HepG2 (cell line): ENCODE measurements around the gene ARHGAP30. TPM values are rescaled to one million over a fixed set of nuclear protein-coding genes. Genes with fewer than 3 reads are reported as not detected.

ENCODE experiments used
- ATAC-seq: fragments of 200-7000 bp; cut with Tn5 transposase; 3 replicates; pipeline ENCODE4 v1.9.1; 2020; ENCODE audit warnings: mild to moderate bottlenecking, moderate library complexity
- BruUV-seq: library from RNA; stranded (reverse); fragments of 400-500 nt; replicated peaks from 2 replicates; lab custom pipeline; 2021; lab: Mats Ljungman, UMichigan
- CTCF ChIA-PET: fragments of 300-600 bp; formaldehyde crosslinking; extraction: SDS; loops from one replicate; lab custom pipeline; 2021; ENCODE audit warnings: low total read pairs, inconsistent platforms, low intra/inter-chr PET ratio; lab: Yijun Ruan, JAX
- POLR2A ChIA-PET: fragments of 350-600 bp; sonication (Branson Sonifier 250); formaldehyde crosslinking; loops from one replicate; lab custom pipeline; 2020; ENCODE audit warnings: antibody characterized with exemption, inconsistent platforms; lab: Yijun Ruan, JAX
- DNase-seq: peaks from one replicate; pipeline ENCODE4 v3.0.0-alpha.2; 2015; ENCODE audit warnings: low spot score
- FAIRE-seq: peaks from 3 replicates; lab custom pipeline; 2011; peaks lifted over from hg19 to GRCh38; lab: Jason Lieb, UNC
- H2AFZ ChIP-seq: one replicate; pipeline ENCODE4 v1.6.1; 2011; ENCODE audit warnings: low read length, inconsistent platforms
- H3K27ac ChIP-seq: fragments of 300-600 bp; 3 replicates; pipeline ENCODE4 v1.8.0; 2011; ENCODE audit warnings: mixed run types, mild to moderate bottlenecking, mixed read lengths, low read length, inconsistent platforms; ENCODE audit not compliant: insufficient read depth; ENCODE audit errors: extremely low read length
- H3K27me3 ChIP-seq, 2 experiments: fragments of 200-600 bp in 1 of 2; 2 replicates in 1 of 2; 3 replicates in 1 of 2; pipeline versions ENCODE4 v1.6.0 to v1.8.0; 2011; ENCODE audit warnings: low read length in 2 of 2, mild to moderate bottlenecking in 2 of 2, moderate library complexity in 2 of 2, inconsistent platforms in 1 of 2; ENCODE audit not compliant: insufficient read depth in 2 of 2, control insufficient read depth in 1 of 2
- H3K36me3 ChIP-seq, 2 experiments: fragments of 200-600 bp in 1 of 2; replicated peaks in 1 of 2; 2 replicates in 1 of 2; 3 replicates in 1 of 2; pipeline versions ENCODE4 v1.5.1 to v1.8.0; 2011; ENCODE audit warnings: low read length in 2 of 2, inconsistent platforms in 1 of 2; ENCODE audit not compliant: insufficient read depth in 2 of 2, control insufficient read depth in 1 of 2
- H3K4me1 ChIP-seq: 2 replicates; pipeline ENCODE4 v1.5.1; 2012; ENCODE audit warnings: low read length, inconsistent platforms; ENCODE audit not compliant: insufficient read depth
- H3K4me2 ChIP-seq: 2 replicates; pipeline ENCODE4 v1.6.0; 2011; ENCODE audit warnings: low read depth, low read length, inconsistent platforms
- H3K4me3 ChIP-seq, 3 experiments: fragments of 200-600 bp in 1 of 3; sonication (generic), shearing (Covaris generic) in 1 of 3; replicated peaks in 1 of 3; 2 replicates each; pipeline ENCODE4 v1.5.1; 2011 to 2016; ENCODE audit warnings: low read length in 3 of 3, inconsistent platforms in 2 of 3, low read depth in 2 of 3, mild to moderate bottlenecking in 2 of 3, control low read depth in 1 of 3, mixed read lengths in 1 of 3; ENCODE audit not compliant: insufficient read depth in 1 of 3
- H3K79me2 ChIP-seq: one replicate; pipeline ENCODE4 v1.6.1; 2011; ENCODE audit warnings: low read length, inconsistent platforms; ENCODE audit not compliant: insufficient read depth
- H3K9ac ChIP-seq: 2 replicates; pipeline ENCODE4 v1.6.0; 2011; ENCODE audit warnings: mild to moderate bottlenecking, low read depth, low read length, inconsistent platforms; ENCODE audit not compliant: insufficient read depth
- H3K9me3 ChIP-seq: 2 replicates; pipeline ENCODE4 v1.5.1; 2012; ENCODE audit warnings: mild to moderate bottlenecking, low read length
- H4K20me1 ChIP-seq: 2 replicates; pipeline ENCODE4 v1.6.0; 2011; ENCODE audit warnings: inconsistent platforms, mild to moderate bottlenecking, low read length, moderate library complexity; ENCODE audit not compliant: insufficient read depth
- DPF2 ChIP-seq: sonication (generic); formaldehyde crosslinking; IDR thresholded peaks from 2 replicates; pipeline ENCODE4 v1.4.0; 2020; ENCODE audit warnings: mild to moderate bottlenecking, low read depth, missing genetic modification reagents, borderline replicate concordance
- GTF3A ChIP-seq: sonication (generic); formaldehyde crosslinking; conservative IDR thresholded peaks from 2 replicates; pipeline ENCODE4 v1.4.0; 2020; ENCODE audit warnings: mild to moderate bottlenecking, missing genetic modification reagents
- HMGA1 ChIP-seq: sonication (generic); formaldehyde crosslinking; conservative IDR thresholded peaks from 2 replicates; pipeline ENCODE4 v1.4.0; 2020; ENCODE audit warnings: missing genetic modification reagents
- HOXA7 ChIP-seq: sonication (generic); formaldehyde crosslinking; IDR thresholded peaks from 2 replicates; pipeline ENCODE4 v1.8.1; 2022; ENCODE audit warnings: mild to moderate bottlenecking, missing genetic modification reagents, moderate library complexity
- JDP2 ChIP-seq: sonication (generic); formaldehyde crosslinking; IDR thresholded peaks from 2 replicates; pipeline ENCODE4 v1.8.1; 2022; ENCODE audit warnings: missing genetic modification reagents, borderline replicate concordance
- MEF2D ChIP-seq: sonication (generic); formaldehyde crosslinking; IDR thresholded peaks from 2 replicates; pipeline ENCODE4 v1.5.1; 2020; ENCODE audit warnings: mild to moderate bottlenecking, missing genetic modification reagents
- NFE2L2 ChIP-seq: fragments of 150-350 bp; IDR thresholded peaks from 2 replicates; pipeline ENCODE4 v1.6.1; 2014; ENCODE audit warnings: low read length
- PAF1 ChIP-seq: IDR thresholded peaks from 2 replicates; pipeline ENCODE4 v1.6.1; 2016; ENCODE audit warnings: missing genetic modification reagents, missing compliant biosample characterization
- POLR2G ChIP-seq: fragments of 200-400 bp; formaldehyde crosslinking; IDR thresholded peaks from 2 replicates; pipeline ENCODE4 v1.6.1; 2018; ENCODE audit warnings: mild to moderate bottlenecking, low read depth, low read length, moderate library complexity
- RFX5 ChIP-seq: IDR thresholded peaks from 2 replicates; pipeline ENCODE4 v1.6.1; 2011; ENCODE audit warnings: low read depth, low read length, improper control_type of control experiment
- SMYD3 ChIP-seq: sonication (generic); formaldehyde crosslinking; IDR thresholded peaks from 2 replicates; pipeline ENCODE4 v1.8.1; 2023; ENCODE audit warnings: mild to moderate bottlenecking, missing genetic modification reagents
- SP140L ChIP-seq: sonication (generic); formaldehyde crosslinking; IDR thresholded peaks from 2 replicates; pipeline ENCODE4 v1.4.0; 2020; ENCODE audit warnings: missing genetic modification reagents, borderline replicate concordance
- TARDBP ChIP-seq: sonication (generic); formaldehyde crosslinking; IDR thresholded peaks from 2 replicates; pipeline ENCODE4 v1.8.0; 2022; ENCODE audit warnings: mild to moderate bottlenecking, missing genetic modification reagents
- ZBTB20 ChIP-seq: sonication (generic); formaldehyde crosslinking; IDR thresholded peaks from 2 replicates; pipeline ENCODE4 v1.8.1; 2023; ENCODE audit warnings: missing genetic modification reagents, low read depth, mild to moderate bottlenecking, borderline replicate concordance
- ZGPAT ChIP-seq: IDR thresholded peaks from 2 replicates; pipeline ENCODE4 v1.6.1; 2016; ENCODE audit warnings: mild to moderate bottlenecking
- ZKSCAN1 ChIP-seq: fragments of 150-350 bp; IDR thresholded peaks from 2 replicates; pipeline ENCODE4 v1.6.1; 2014; ENCODE audit warnings: low read length
- ZNF350 ChIP-seq: sonication (generic); formaldehyde crosslinking; IDR thresholded peaks from 2 replicates; pipeline ENCODE4 v1.4.0; 2020; ENCODE audit warnings: mild to moderate bottlenecking, low read depth, missing genetic modification reagents, borderline replicate concordance
- ZNF367 ChIP-seq: sonication (generic); formaldehyde crosslinking; IDR thresholded peaks from 2 replicates; pipeline ENCODE4 v1.4.0; 2020; ENCODE audit warnings: missing genetic modification reagents, borderline replicate concordance
- ZSCAN25 ChIP-seq: sonication (generic); formaldehyde crosslinking; IDR thresholded peaks from 2 replicates; pipeline ENCODE4 v1.8.0; 2022; ENCODE audit warnings: mild to moderate bottlenecking, missing genetic modification reagents
- ZSCAN31 ChIP-seq: sonication (generic); formaldehyde crosslinking; IDR thresholded peaks from 2 replicates; pipeline ENCODE4 v1.5.0; 2020; ENCODE audit warnings: low read depth, mild to moderate bottlenecking, missing genetic modification reagents
- WGBS: methylation state at CpG from one replicate; pipeline ENCODE4 v1.1.6; 2017; ENCODE audit warnings: low lambda C conversion rate; 5-methylcytosine and 5-hydroxymethylcytosine counted together
- in situ Hi-C: cut with HindIII; loops from 2 replicates; pipeline ENCODE4 v1.10.0; 2017; ENCODE audit warnings: low pct_unique_long_range_greater_than_20kb; ENCODE audit not compliant: extremely low pct_ligation_motif_present
- intact Hi-C: fragments of 100-400 bp; cut with micrococcal nuclease; formaldehyde crosslinking; loops from one replicate; pipeline ENCODE4 v1.10.0; 2022; ENCODE audit not compliant: unreplicated experiment
- polyA plus RNA-seq, 8 experiments: library from polyadenylated mRNA; depleted of rRNA in 3 of 8; stranded (reverse) in 7 of 8; unstranded in 1 of 8; fragments of >200 nt; fragmentation: Illumina TruSeq in 4 of 8; extraction: Trizol in 4 of 8; gene quantifications; 2 replicates each; pipeline versions ENCODE4 v1.2.1 to v1.2.3, GENCODE V29; 2011 to 2016; ENCODE audit warnings: low read depth in 4 of 8, missing spikeins in 1 of 8, mixed read lengths in 1 of 8; ENCODE audit not compliant: insufficient read depth in 1 of 8
- total RNA-seq, 5 experiments: library from RNA; depleted of rRNA; stranded (reverse); fragments of >200 nt; fragmentation: Illumina TruSeq; extraction: Trizol; gene quantifications; 2 replicates each; pipeline ENCODE4 v1.2.3, GENCODE V29; 2016; ENCODE audit warnings: low read depth in 1 of 5

Gene ARHGAP30
- total and polyA plus RNA-seq, 2 of the 13 experiments (the other 11 are each of a cell fraction or from before 2014, with no cell fraction given), result 0.13 to 0.20 TPM

GRCh38 chr1:161032409-161032808 is 37.3 kb downstream of the ARHGAP30 start:
- Histone ChIP-seq H3K4me1 (peaks cover 19% of the 10 kb centered on the region), H3K79me2 (no peaks in the 10 kb centered on the region), H3K9ac (no peak overlapping the region), H3K27ac (no peak overlapping the region), H3K9me3 (no peaks in the 10 kb centered on the region), H2AFZ (no peak overlapping the region), H3K4me2 (no peak overlapping the region), H4K20me1 (no peaks in the 10 kb centered on the region), H3K4me3 (no peak overlapping the region), H3K36me3 (no peaks in the 10 kb centered on the region), H3K27me3 (no peaks in the 10 kb centered on the region)
- in situ Hi-C loops, result no loop called here
- ChIA-PET POLR2A (interaction anchor here (1.0 to 2.8 kb wide), 3 partner anchors 12 to 19 kb away, joined by 3 to 8 read pairs (median 8); partner anchors contain the start of genes F11R and USF1), CTCF (no interaction called here)
- no peak for FAIRE-seq
- intact Hi-C loops, result no loop called here
- no peak for DNase-seq
- no peak for TF ChIP-seq PAF1
- TF ChIP-seq SP140L (CRISPR knock-in tag), result no peak
- no peak for TF ChIP-seq JDP2 (CRISPR knock-in tag)
- no peak for TF ChIP-seq MEF2D (CRISPR knock-in tag)
- no peak for TF ChIP-seq GTF3A (CRISPR knock-in tag)
- TF ChIP-seq ZSCAN25, result no peak
- TF ChIP-seq POLR2G, result no peak
- no peak for TF ChIP-seq ZKSCAN1
- TF ChIP-seq DPF2 (CRISPR knock-in tag), result no peak
- TF ChIP-seq NFE2L2, result no peak
- no peak for TF ChIP-seq ZNF367 (CRISPR knock-in tag)
- TF ChIP-seq ZSCAN31 (CRISPR knock-in tag), result no peak
- TF ChIP-seq HOXA7 (CRISPR knock-in tag), result no peak
- TF ChIP-seq HMGA1 (CRISPR knock-in tag), result no peak
- TF ChIP-seq ZGPAT, result no peak
- no peak for TF ChIP-seq ZBTB20
- TF ChIP-seq SMYD3, result no peak
- no peak for TF ChIP-seq RFX5
- no peak for TF ChIP-seq TARDBP (CRISPR knock-in tag)
- no peak for TF ChIP-seq ZNF350
- no peak for ATAC-seq
- WGBS, result 57% methylated on average over 1 of the region's 1 CpG
- BruUV-seq, result no TSS peak
